A673 (cell line): Measurements from ENCODE around the gene PPM1E.

ENCODE experiments used
- CTCF ChIP-seq: fragments of 300-800, 200-600 bp; sonication (generic); conservative IDR thresholded peaks from 2 replicates; pipeline ENCODE4 v1.5.1; 2017; ENCODE audit warnings: low read depth, mild to moderate bottlenecking, antibody characterized with exemption, low read length, moderate library complexity, mixed read lengths
- EZH2 ChIP-seq: fragments of 200-600 bp; sonication (generic); IDR thresholded peaks from 2 replicates; pipeline ENCODE4 v1.6.1; 2017; ENCODE audit warnings: borderline replicate concordance, low read depth, mild to moderate bottlenecking, mixed read lengths, antibody characterized with exemption, low read length; ENCODE audit not compliant: poor library complexity, severe bottlenecking

GRCh38 chr17:58706351-58707140 lies 49.1 kb upstream of the PPM1E start:
- no peak for TF ChIP-seq EZH2
- TF ChIP-seq CTCF: no peak
